Liver (tissue), 9 donors: ENCODE data around the gene AXIN1. TPM values are rescaled to one million over a fixed set of nuclear protein-coding genes. Genes with fewer than 3 reads are reported as not detected.

ENCODE experiments used
- DNase-seq: peaks from one replicate; pipeline ENCODE4 v3.0.0-alpha.2; 2017; ENCODE audit warnings: low spot score
- H3K27ac ChIP-seq, 2 donors: one replicate each; pipeline ENCODE4 v1.7.0; 2013; ENCODE audit warnings: inconsistent platforms in 2 of 2, low read length in 2 of 2, control low read depth in 1 of 2, low read depth in 1 of 2, mild to moderate bottlenecking in 1 of 2
- H3K27me3 ChIP-seq, 4 donors: one replicate each; pipeline versions ENCODE4 v1.6.1 to v1.7.0; 2013; ENCODE audit warnings: low read length in 3 of 4, inconsistent platforms in 1 of 4, mild to moderate bottlenecking in 1 of 4, moderate library complexity in 1 of 4; ENCODE audit not compliant: control insufficient read depth in 4 of 4, insufficient read depth in 4 of 4
- H3K36me3 ChIP-seq, 4 donors: one replicate each; pipeline versions ENCODE4 v1.6.1 to v1.7.0; 2013; ENCODE audit warnings: low read length in 3 of 4, mild to moderate bottlenecking in 3 of 4, low read depth in 1 of 4, moderate library complexity in 1 of 4; ENCODE audit not compliant: control insufficient read depth in 4 of 4, insufficient read depth in 3 of 4
- H3K4me1 ChIP-seq, 4 donors: one replicate each; pipeline versions ENCODE4 v1.6.1 to v1.7.0; 2013; ENCODE audit warnings: low read length in 3 of 4, mild to moderate bottlenecking in 3 of 4, moderate library complexity in 1 of 4; ENCODE audit not compliant: control insufficient read depth in 4 of 4, insufficient read depth in 4 of 4
- H3K4me3 ChIP-seq, 3 donors: one replicate each; pipeline versions ENCODE4 v1.6.1 to v1.7.0; 2013; ENCODE audit warnings: low read length in 3 of 3, control low read depth in 1 of 3, low read depth in 1 of 3, mild to moderate bottlenecking in 1 of 3
- H3K9ac ChIP-seq, 2 donors: one replicate each; pipeline ENCODE4 v1.7.0; 2013; ENCODE audit warnings: low read length in 2 of 2, mild to moderate bottlenecking in 2 of 2, moderate library complexity in 2 of 2, control low read depth in 1 of 2, low read depth in 1 of 2
- H3K9me3 ChIP-seq, 4 donors: one replicate each; pipeline versions ENCODE4 v1.6.1 to v1.7.0; 2013; ENCODE audit warnings: low read length in 3 of 4; ENCODE audit not compliant: control insufficient read depth in 4 of 4
- ATF3 ChIP-seq: IDR thresholded peaks from 2 replicates; pipeline ENCODE4 v1.6.1; 2016; ENCODE audit warnings: antibody characterized with exemption
- CTCF ChIP-seq: fragments of 150-350 bp; IDR thresholded peaks from 2 replicates; pipeline ENCODE4 v1.5.1; 2017; ENCODE audit warnings: improper control_type of control experiment, low read depth, low read length; ENCODE audit not compliant: missing input control
- EGR1 ChIP-seq, 2 donors: IDR thresholded peaks; 2 replicates each; pipeline ENCODE4 v1.6.1; 2016 to 2018; ENCODE audit warnings: antibody characterized with exemption in 2 of 2, low read depth in 2 of 2
- FOXA1 ChIP-seq: IDR thresholded peaks from 2 replicates; pipeline ENCODE4 v1.6.1; 2016; ENCODE audit warnings: antibody characterized with exemption
- FOXA2 ChIP-seq: IDR thresholded peaks from 2 replicates; pipeline ENCODE4 v1.6.1; 2016; ENCODE audit warnings: antibody characterized with exemption
- HNF4A ChIP-seq, 2 donors: conservative IDR thresholded peaks; 2 replicates each; pipeline ENCODE4 v1.6.1; 2016; ENCODE audit warnings: antibody characterized with exemption in 2 of 2, mild to moderate bottlenecking in 2 of 2
- HNF4G ChIP-seq: IDR thresholded peaks from 2 replicates; pipeline ENCODE4 v1.6.1; 2016; ENCODE audit warnings: antibody characterized with exemption
- JUND ChIP-seq, 2 donors: IDR thresholded peaks; 2 replicates each; pipeline ENCODE4 v1.6.1; 2016; ENCODE audit warnings: antibody characterized with exemption in 2 of 2
- NR2F2 ChIP-seq: IDR thresholded peaks from 2 replicates; pipeline ENCODE4 v1.6.1; 2016; ENCODE audit warnings: antibody characterized with exemption
- RAD21 ChIP-seq, 2 donors: IDR thresholded peaks; 2 replicates each; pipeline ENCODE4 v1.6.1; 2016; ENCODE audit warnings: antibody characterized with exemption in 2 of 2, mild to moderate bottlenecking in 2 of 2
- REST ChIP-seq: IDR thresholded peaks from 2 replicates; pipeline ENCODE4 v1.6.1; 2016; ENCODE audit warnings: antibody characterized with exemption, mild to moderate bottlenecking
- RXRA ChIP-seq, 2 donors: IDR thresholded peaks; 2 replicates each; pipeline ENCODE4 v1.6.1; 2017 to 2018; ENCODE audit warnings: antibody characterized with exemption in 2 of 2, mild to moderate bottlenecking in 1 of 2
- ZBTB33 ChIP-seq: IDR thresholded peaks from 2 replicates; pipeline ENCODE4 v1.6.1; 2016; ENCODE audit warnings: antibody characterized with exemption
- WGBS: extraction: QIAGEN DNeasy Blood & Tissue Kit; methylation state at CpG from one replicate; pipeline ENCODE4 v1.1.7; 2013; 5-methylcytosine and 5-hydroxymethylcytosine counted together
- polyA plus RNA-seq, 2 donors: library from polyadenylated mRNA; stranded (reverse) in 1 of 2; unstranded in 1 of 2; fragments of 200-250 nt in 1 of 2; fragments of >200 nt in 1 of 2; fragmentation: Nextera tagmentation in 1 of 2; extraction: Ambion mirVana in 1 of 2; gene quantifications; one replicate each; pipeline versions ENCODE4 v1.2.1 to v1.2.3, GENCODE V29; 2013 to 2015
- total RNA-seq, 2 donors: library from RNA; depleted of rRNA; stranded (reverse); fragments of >200 nt; gene quantifications; one replicate each; pipeline ENCODE4 v1.2.3, GENCODE V29; 2014
- donor health status: healthy.
- donor health status: healthy.
- donor health status: healthy.
- donor health status: healthy.
- donor health status: healthy.

Gene AXIN1
- total and polyA plus RNA-seq, 4 donors: 2.0 to 10.3 (median 7.9) TPM

- no peaks in the 10 kb centered on the region for H3K36me3 ChIP-seq
- H3K27me3 ChIP-seq: no peaks in the 10 kb centered on the region
- no peak overlapping the region for H3K4me3 ChIP-seq
- H3K9me3 ChIP-seq: no peaks in the 10 kb centered on the region
- no peak overlapping the region for H3K27ac ChIP-seq
- WGBS: 91% methylated on average over 21 of the region's 21 CpGs
- TF ChIP-seq ZBTB33 (no peak), HNF4G (no peak), FOXA1 (no peak), ATF3 (no peak), HNF4A (conservative IDR thresholded peaks at IDR 0.05) (no peak), RAD21 (IDR thresholded peaks at IDR 0.05) (no peak), JUND (IDR thresholded peaks at IDR 0.05) (no peak), CTCF (no peak), RXRA (IDR thresholded peaks at IDR 0.05) (no peak), REST (no peak), NR2F2 (no peak)
- H3K9ac ChIP-seq: no peak overlapping the region
- H3K4me1 ChIP-seq: peaks cover 0 to 4% (median 0%) of the 10 kb centered on the region in 4 donors
- no peak for DNase-seq
These were observed 14.4 kb downstream of the AXIN1 start for GRCh38 chr16:337975-338575.

GRCh38 chr16:337437-337836, 15.1 kb downstream of the AXIN1 start:
- no peak overlapping the region for H3K27ac ChIP-seq
- TF ChIP-seq HNF4A (conservative IDR thresholded peaks at IDR 0.05) (no peak), FOXA2 (no peak), EGR1 (IDR thresholded peaks at IDR 0.05; ENCODE audit: low read depth in 2 of 2) (no peak), HNF4G (no peak), FOXA1 (no peak), JUND (IDR thresholded peaks at IDR 0.05) (no peak), RAD21 (IDR thresholded peaks at IDR 0.05) (no peak), CTCF (no peak), ZBTB33 (no peak), RXRA (IDR thresholded peaks at IDR 0.05) (no peak), ATF3 (no peak), NR2F2 (no peak)
- WGBS: 89% methylated on average over 10 of the region's 10 CpGs
- H3K9ac ChIP-seq: no peak overlapping the region
- no peaks in the 10 kb centered on the region for H3K27me3 ChIP-seq
- no peak for DNase-seq
- no peak overlapping the region for H3K4me3 ChIP-seq
- no peaks in the 10 kb centered on the region for H3K36me3 ChIP-seq
- H3K4me1 ChIP-seq: peaks cover 0 to 4% (median 0%) of the 10 kb centered on the region in 4 donors
- no peaks in the 10 kb centered on the region for H3K9me3 ChIP-seq
